HG03558 (cell line): ENCODE results near the gene CKAP5.
"Not testable (repeated sequence)": the region's sequence is repeated elsewhere in the genome, so short reads cannot be mapped to it uniquely, and the experiment has no call there.

Source experiments
- ATAC-seq: cut with Tn5 transposase; IDR thresholded peaks from one replicate; pipeline ENCODE4 v1.9.1; 2021; ENCODE audit warnings: moderate number of reproducible peaks; ENCODE audit not compliant: unreplicated experiment; ENCODE audit errors: extremely low read depth

The CKAP5 gene

GRCh38 chr11:46799725-46800124, 46.4 kb downstream of the CKAP5 start:
- not testable (repeated sequence) for ATAC-seq

GRCh38 chr11:46778416-46778815, 67.7 kb downstream of the CKAP5 start:
- no peak for ATAC-seq

- no peak for ATAC-seq
These were observed 69.2 kb downstream of the CKAP5 start for GRCh38 chr11:46776878-46777277.

- no peak for ATAC-seq
These were observed 76.4 kb downstream of the CKAP5 start for GRCh38 chr11:46769636-46770221.

- no peak for ATAC-seq
These were observed 79.4 kb downstream of the CKAP5 start for GRCh38 chr11:46766656-46767055.

- ATAC-seq, result no peak
These were observed 83.8 kb downstream of the CKAP5 start for GRCh38 chr11:46762248-46762647.

GRCh38 chr11:46761807-46762206, 84.3 kb downstream of the CKAP5 start:
- no peak for ATAC-seq

- no peak for ATAC-seq
These were observed 85.5 kb downstream of the CKAP5 start for GRCh38 chr11:46760429-46761128.

- no peak for ATAC-seq
These were observed 86.9 kb downstream of the CKAP5 start for GRCh38 chr11:46759196-46759595.

GRCh38 chr11:46755962-46756361, 90.1 kb downstream of the CKAP5 start:
- no peak for ATAC-seq

- ATAC-seq, result no peak
These were observed 98.9 kb downstream of the CKAP5 start for GRCh38 chr11:46747150-46747549.

GRCh38 chr11:46745995-46746394, 100.1 kb downstream of the CKAP5 start:
- ATAC-seq, result no peak

- no peak for ATAC-seq
These were observed 100.8 kb downstream of the CKAP5 start for GRCh38 chr11:46745328-46745727.

- ATAC-seq, result no peak
These were observed 102.3 kb downstream of the CKAP5 start for GRCh38 chr11:46743693-46744339.

- no peak for ATAC-seq
These were observed 103.0 kb downstream of the CKAP5 start for GRCh38 chr11:46743043-46743442.

- ATAC-seq, result no peak
These were observed 104.2 kb downstream of the CKAP5 start for GRCh38 chr11:46741600-46742484.

GRCh38 chr11:46738887-46739286, 107.2 kb downstream of the CKAP5 start:
- ATAC-seq, result no peak

- no peak for ATAC-seq
These were observed 108.4 kb downstream of the CKAP5 start for GRCh38 chr11:46737699-46738098.

- ATAC-seq, result no peak
These were observed 109.5 kb downstream of the CKAP5 start for GRCh38 chr11:46736615-46737014.

- no peak for ATAC-seq
These were observed 109.9 kb downstream of the CKAP5 start for GRCh38 chr11:46736146-46736545.

GRCh38 chr11:46733234-46733633, 112.8 kb downstream of the CKAP5 start:
- no peak for ATAC-seq
